C4-2B (cell line): ENCODE data around the gene PELI1.

ENCODE experiments used
- H3K27ac ChIP-seq: fragments of 450-650 bp; 2 replicates; pipeline ENCODE4 v1.5.1; 2017
- ZFX ChIP-seq: fragments of 450-650 bp; IDR thresholded peaks from 2 replicates; pipeline ENCODE4 v1.6.1; 2017
- TF ChIP-seq, protein P1 (sequence below): fragments of 450-650 bp; conservative IDR thresholded peaks from 2 replicates; pipeline ENCODE4 v1.5.1; 2017; ENCODE audit warnings: mild to moderate bottlenecking

The PELI1 gene

GRCh38 chr2:64045938-64046337 lies 98.3 kb downstream of the PELI1 start:
- no peak overlapping the region for H3K27ac ChIP-seq
- no peak for TF ChIP-seq ZFX
- TF ChIP-seq, protein P1, sequence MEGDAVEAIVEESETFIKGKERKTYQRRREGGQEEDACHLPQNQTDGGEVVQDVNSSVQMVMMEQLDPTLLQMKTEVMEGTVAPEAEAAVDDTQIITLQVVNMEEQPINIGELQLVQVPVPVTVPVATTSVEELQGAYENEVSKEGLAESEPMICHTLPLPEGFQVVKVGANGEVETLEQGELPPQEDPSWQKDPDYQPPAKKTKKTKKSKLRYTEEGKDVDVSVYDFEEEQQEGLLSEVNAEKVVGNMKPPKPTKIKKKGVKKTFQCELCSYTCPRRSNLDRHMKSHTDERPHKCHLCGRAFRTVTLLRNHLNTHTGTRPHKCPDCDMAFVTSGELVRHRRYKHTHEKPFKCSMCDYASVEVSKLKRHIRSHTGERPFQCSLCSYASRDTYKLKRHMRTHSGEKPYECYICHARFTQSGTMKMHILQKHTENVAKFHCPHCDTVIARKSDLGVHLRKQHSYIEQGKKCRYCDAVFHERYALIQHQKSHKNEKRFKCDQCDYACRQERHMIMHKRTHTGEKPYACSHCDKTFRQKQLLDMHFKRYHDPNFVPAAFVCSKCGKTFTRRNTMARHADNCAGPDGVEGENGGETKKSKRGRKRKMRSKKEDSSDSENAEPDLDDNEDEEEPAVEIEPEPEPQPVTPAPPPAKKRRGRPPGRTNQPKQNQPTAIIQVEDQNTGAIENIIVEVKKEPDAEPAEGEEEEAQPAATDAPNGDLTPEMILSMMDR = no peak
